ENCODE data around the gene KRTAP5-2. TPM values are rescaled to one million over a fixed set of nuclear protein-coding genes. Genes with fewer than 3 reads are reported as not detected.

The KRTAP5-2 gene
- total RNA-seq, 1 donor from 2014 or later = not detected

GRCh38 chr11:1636291-1636950 is 38.3 kb upstream of the KRTAP5-2 start:
- DNase-seq (ENCODE audit: low spot score) = no peak
- H3K36me3 Mint-ChIP-seq (ENCODE audit: low read depth) = no peaks in the 10 kb centered on the region
- H3K27me3 Mint-ChIP-seq (ENCODE audit: low read depth) = peaks cover 10% of the 10 kb centered on the region
- H3K4me1 Mint-ChIP-seq (ENCODE audit: low read depth) = peaks cover 2% of the 10 kb centered on the region
- no peaks in the 10 kb centered on the region for H3K9me3 Mint-ChIP-seq
- no peak overlapping the region for H3K4me3 Mint-ChIP-seq (ENCODE audit: low read depth)
- H3K27ac Mint-ChIP-seq = no peak overlapping the region
- intact Hi-C loops (cut with micrococcal nuclease) = no loop called here

GRCh38 chr11:1633864-1634263 is 35.8 kb upstream of the KRTAP5-2 start:
- DNase-seq (ENCODE audit: low spot score) = no peak
- intact Hi-C loops (cut with micrococcal nuclease) = no loop called here
- Mint-ChIP-seq H3K27me3 (ENCODE audit: low read depth) (peaks cover 17% of the 10 kb centered on the region), H3K9me3 (no peaks in the 10 kb centered on the region), H3K36me3 (ENCODE audit: low read depth) (no peaks in the 10 kb centered on the region), H3K27ac (no peak overlapping the region), H3K4me1 (ENCODE audit: low read depth) (no peaks in the 10 kb centered on the region), H3K4me3 (ENCODE audit: low read depth) (no peak overlapping the region)

GRCh38 chr11:1632053-1632714 is 34.1 kb upstream of the KRTAP5-2 start:
- DNase-seq (ENCODE audit: low spot score) = no peak
- intact Hi-C loops (cut with micrococcal nuclease) = no loop called here
- no peak overlapping the region for H3K4me3 Mint-ChIP-seq (ENCODE audit: low read depth)
- H3K36me3 Mint-ChIP-seq (ENCODE audit: low read depth) = no peaks in the 10 kb centered on the region
- peaks cover 18% of the 10 kb centered on the region for H3K27me3 Mint-ChIP-seq (ENCODE audit: low read depth)
- no peaks in the 10 kb centered on the region for H3K9me3 Mint-ChIP-seq
- H3K27ac Mint-ChIP-seq = no peak overlapping the region
- no peaks in the 10 kb centered on the region for H3K4me1 Mint-ChIP-seq (ENCODE audit: low read depth)

GRCh38 chr11:1631066-1631568 is 33.0 kb upstream of the KRTAP5-2 start:
- H3K9me3 Mint-ChIP-seq = no peaks in the 10 kb centered on the region
- H3K4me1 Mint-ChIP-seq (ENCODE audit: low read depth) = no peaks in the 10 kb centered on the region
- peaks cover 18% of the 10 kb centered on the region for H3K27me3 Mint-ChIP-seq (ENCODE audit: low read depth)
- H3K4me3 Mint-ChIP-seq (ENCODE audit: low read depth) = no peak overlapping the region
- DNase-seq (ENCODE audit: low spot score) = no peak
- no peak overlapping the region for H3K27ac Mint-ChIP-seq
- H3K36me3 Mint-ChIP-seq (ENCODE audit: low read depth) = no peaks in the 10 kb centered on the region
- intact Hi-C loops (cut with micrococcal nuclease) = no loop called here

- H3K36me3 Mint-ChIP-seq (ENCODE audit: low read depth) = no peaks in the 10 kb centered on the region
- intact Hi-C loops (cut with micrococcal nuclease) = no loop called here
- H3K27ac Mint-ChIP-seq = no peak overlapping the region
- no peaks in the 10 kb centered on the region for H3K4me1 Mint-ChIP-seq (ENCODE audit: low read depth)
- DNase-seq (ENCODE audit: low spot score) = no peak
- peaks cover 14% of the 10 kb centered on the region for H3K27me3 Mint-ChIP-seq (ENCODE audit: low read depth)
- H3K9me3 Mint-ChIP-seq = no peaks in the 10 kb centered on the region
- no peak overlapping the region for H3K4me3 Mint-ChIP-seq (ENCODE audit: low read depth)
Observed at GRCh38 chr11:1630271-1630670, 32.2 kb upstream of the KRTAP5-2 start.

GRCh38 chr11:1629326-1630185 is 31.5 kb upstream of the KRTAP5-2 start, which contains the start of gene KRTAP5-5:
Gene KRTAP5-5, plus strand, starts transcription at chr11:1629775. Its CDS starts 66 bp downstream, at chr11:1629841.
- Mint-ChIP-seq H3K4me3 (ENCODE audit: low read depth) (no peak within 1 kb of the TSS), H3K9me3 (no peaks in the 10 kb centered on the region), H3K36me3 (ENCODE audit: low read depth) (no peaks in the 10 kb centered on the region), H3K27ac (no peak within 1 kb of the TSS), H3K4me1 (ENCODE audit: low read depth) (no peaks in the 10 kb centered on the region), H3K27me3 (ENCODE audit: low read depth) (peaks cover 14% of the 10 kb centered on the region)
- DNase-seq (ENCODE audit: low spot score) = no peak
- intact Hi-C loops (cut with micrococcal nuclease) = no loop called here

- Mint-ChIP-seq H3K4me1 (ENCODE audit: low read depth) (no peaks in the 10 kb centered on the region), H3K9me3 (no peaks in the 10 kb centered on the region)
Observed at GRCh38 chr11:1628506-1629325, 30.6 kb upstream of the KRTAP5-2 start.

GRCh38 chr11:1625541-1625940 is 27.4 kb upstream of the KRTAP5-2 start:
- H3K27ac Mint-ChIP-seq = no peak overlapping the region
- no peak for DNase-seq (ENCODE audit: low spot score)
- no peaks in the 10 kb centered on the region for H3K4me1 Mint-ChIP-seq (ENCODE audit: low read depth)
- no peaks in the 10 kb centered on the region for H3K36me3 Mint-ChIP-seq (ENCODE audit: low read depth)
- intact Hi-C loops (cut with micrococcal nuclease) = no loop called here
- no peak overlapping the region for H3K4me3 Mint-ChIP-seq (ENCODE audit: low read depth)
- H3K9me3 Mint-ChIP-seq = no peaks in the 10 kb centered on the region
- peaks cover 8% of the 10 kb centered on the region for H3K27me3 Mint-ChIP-seq (ENCODE audit: low read depth)

More at GRCh38 chr11:1628506-1629325, 30.6 kb upstream of the KRTAP5-2 start:
- Mint-ChIP-seq H3K4me3 (ENCODE audit: low read depth) (no peak overlapping the region), H3K27ac (no peak overlapping the region), H3K27me3 (ENCODE audit: low read depth) (peaks cover 14% of the 10 kb centered on the region), H3K36me3 (ENCODE audit: low read depth) (no peaks in the 10 kb centered on the region)
- intact Hi-C loops (cut with micrococcal nuclease) = no loop called here
- peak; percentile 44 for DNase-seq (ENCODE audit: low spot score)

GRCh38 chr11:1624621-1625020 is 26.5 kb upstream of the KRTAP5-2 start:
- DNase-seq (ENCODE audit: low spot score) = no peak
- H3K36me3 Mint-ChIP-seq (ENCODE audit: low read depth) = no peaks in the 10 kb centered on the region
- peaks cover 8% of the 10 kb centered on the region for H3K27me3 Mint-ChIP-seq (ENCODE audit: low read depth)
- H3K4me1 Mint-ChIP-seq (ENCODE audit: low read depth) = no peaks in the 10 kb centered on the region
- H3K9me3 Mint-ChIP-seq = no peaks in the 10 kb centered on the region
- H3K27ac Mint-ChIP-seq = no peak overlapping the region
- intact Hi-C loops (cut with micrococcal nuclease) = no loop called here
- no peak overlapping the region for H3K4me3 Mint-ChIP-seq (ENCODE audit: low read depth)

GRCh38 chr11:1623716-1624115 is 25.6 kb upstream of the KRTAP5-2 start:
- intact Hi-C loops (cut with micrococcal nuclease) = no loop called here
- no peaks in the 10 kb centered on the region for H3K9me3 Mint-ChIP-seq

GRCh38 chr11:1622086-1622485 is 24.0 kb upstream of the KRTAP5-2 start, which contains the start of gene KRTAP5-4:
Gene KRTAP5-4, minus strand, starts transcription at chr11:1622138. Its CDS starts 45 bp downstream, at chr11:1622093.
- Mint-ChIP-seq H3K27ac (no peak within 1 kb of the TSS), H3K4me3 (ENCODE audit: low read depth) (no peak within 1 kb of the TSS), H3K9me3 (no peaks in the 10 kb centered on the region), H3K4me1 (ENCODE audit: low read depth) (peaks cover 3% of the 10 kb centered on the region), H3K27me3 (ENCODE audit: low read depth) (peaks cover 3% of the 10 kb centered on the region), H3K36me3 (ENCODE audit: low read depth) (no peaks in the 10 kb centered on the region)
- intact Hi-C loops (cut with micrococcal nuclease) = no loop called here
- no peak for DNase-seq (ENCODE audit: low spot score)

More at GRCh38 chr11:1623716-1624115, 25.6 kb upstream of the KRTAP5-2 start:
- H3K4me3 Mint-ChIP-seq (ENCODE audit: low read depth) = no peak overlapping the region
- H3K4me1 Mint-ChIP-seq (ENCODE audit: low read depth) = peaks cover 3% of the 10 kb centered on the region
- DNase-seq (ENCODE audit: low spot score) = no peak
- no peak overlapping the region for H3K27ac Mint-ChIP-seq
- no peaks in the 10 kb centered on the region for H3K27me3 Mint-ChIP-seq (ENCODE audit: low read depth)
- no peaks in the 10 kb centered on the region for H3K36me3 Mint-ChIP-seq (ENCODE audit: low read depth)

GRCh38 chr11:1619449-1619848 is 21.4 kb upstream of the KRTAP5-2 start:
- peaks cover 3% of the 10 kb centered on the region for H3K4me1 Mint-ChIP-seq (ENCODE audit: low read depth)
- intact Hi-C loops (cut with micrococcal nuclease) = no loop called here
- no peak for DNase-seq (ENCODE audit: low spot score)
- no peaks in the 10 kb centered on the region for H3K36me3 Mint-ChIP-seq (ENCODE audit: low read depth)
- no peak overlapping the region for H3K27ac Mint-ChIP-seq
- no peak overlapping the region for H3K4me3 Mint-ChIP-seq (ENCODE audit: low read depth)
- H3K27me3 Mint-ChIP-seq (ENCODE audit: low read depth) = peaks cover 3% of the 10 kb centered on the region
- no peaks in the 10 kb centered on the region for H3K9me3 Mint-ChIP-seq

Data from activated T-helper 2 cell treated with anti-CD3 and anti-CD28 coated beads, Interferon-gamma antibody, Interleukin-2, Interleukin-4, amounts not matched to agents 10 μg/mL and 5 μg/mL and 100 μg/mL, durations not matched to agents 14 hours and 24 hours and 36 hours (primary cell).